Mesendoderm (in vitro differentiated cells): ENCODE measurements around the gene LRFN3.
A peak's percentile ranks its signal among the peaks of the same experiment; 100 is the strongest.

Source experiments
- DNase-seq: peaks from one replicate; pipeline ENCODE4 v3.0.0; 2013
- H2AK5ac ChIP-seq: 2 replicates; pipeline ENCODE4 v1.6.1; 2013; ENCODE audit warnings: low read length, inconsistent platforms
- H2BK120ac ChIP-seq: 2 replicates; pipeline ENCODE4 v1.6.1; 2013; ENCODE audit warnings: low read depth, mild to moderate bottlenecking, low read length, moderate library complexity, mixed read lengths
- H2BK15ac ChIP-seq: replicated peaks from 2 replicates; pipeline ENCODE4 v1.6.1; 2013; ENCODE audit warnings: low read depth, mild to moderate bottlenecking, moderate library complexity
- H2BK5ac ChIP-seq: 2 replicates; pipeline ENCODE4 v1.6.1; 2013; ENCODE audit warnings: low read length, inconsistent platforms
- H3K18ac ChIP-seq: 2 replicates; pipeline ENCODE4 v1.6.1; 2013; ENCODE audit warnings: mild to moderate bottlenecking, low read length, mixed read lengths
- H3K23ac ChIP-seq: one replicate; pipeline ENCODE4 v1.6.1; 2013; ENCODE audit warnings: low read length
- H3K27ac ChIP-seq: 2 replicates; pipeline ENCODE4 v1.5.1; 2013; ENCODE audit warnings: low read depth, mild to moderate bottlenecking, inconsistent platforms, low read length, moderate library complexity
- H3K27me3 ChIP-seq: 2 replicates; pipeline ENCODE4 v1.6.1; 2013; ENCODE audit warnings: low read length, control low read depth, mild to moderate bottlenecking, inconsistent platforms; ENCODE audit not compliant: insufficient read depth, poor library complexity
- H3K36me3 ChIP-seq: 2 replicates; pipeline ENCODE4 v1.6.1; 2013; ENCODE audit warnings: low read length, inconsistent platforms; ENCODE audit not compliant: control insufficient read depth, insufficient read depth
- H3K4ac ChIP-seq: one replicate; pipeline ENCODE4 v1.6.1; 2013; ENCODE audit warnings: low read depth, mild to moderate bottlenecking, low read length, moderate library complexity
- H3K4me1 ChIP-seq: 2 replicates; pipeline ENCODE4 v1.6.1; 2013; ENCODE audit warnings: low read depth, low read length, inconsistent platforms; ENCODE audit not compliant: control insufficient read depth
- H3K4me2 ChIP-seq: 2 replicates; pipeline ENCODE4 v1.6.1; 2013; ENCODE audit warnings: low read length
- H3K4me3 ChIP-seq: 2 replicates; pipeline ENCODE4 v1.5.1; 2013; ENCODE audit warnings: mild to moderate bottlenecking, low read length
- H3K56ac ChIP-seq: one replicate; pipeline ENCODE4 v1.6.1; 2013; ENCODE audit warnings: low read length
- H3K79me1 ChIP-seq: 2 replicates; pipeline ENCODE4 v1.6.1; 2013; ENCODE audit warnings: low read length, inconsistent platforms
- H3K79me2 ChIP-seq: 2 replicates; pipeline ENCODE4 v1.6.1; 2013; ENCODE audit warnings: mild to moderate bottlenecking, low read length; ENCODE audit not compliant: control insufficient read depth, insufficient read depth
- H3K9ac ChIP-seq: 2 replicates; pipeline ENCODE4 v1.6.1; 2013; ENCODE audit warnings: low read length, inconsistent platforms
- H4K5ac ChIP-seq: one replicate; pipeline ENCODE4 v1.6.1; 2013; ENCODE audit warnings: low read length
- H4K8ac ChIP-seq: one replicate; pipeline ENCODE4 v1.6.1; 2013; ENCODE audit warnings: low read depth, mild to moderate bottlenecking, control low read depth, low read length, moderate library complexity
- WGBS: extraction: QIAGEN DNeasy Blood & Tissue Kit; methylation state at CpG from one replicate; pipeline ENCODE4 v1.1.7; 2013; ENCODE audit warnings: low lambda C conversion rate, missing lambda C conversion rate; ENCODE audit not compliant: insufficient coverage; ENCODE audit errors: extremely low coverage; 5-methylcytosine and 5-hydroxymethylcytosine counted together

Gene LRFN3

DNA sequence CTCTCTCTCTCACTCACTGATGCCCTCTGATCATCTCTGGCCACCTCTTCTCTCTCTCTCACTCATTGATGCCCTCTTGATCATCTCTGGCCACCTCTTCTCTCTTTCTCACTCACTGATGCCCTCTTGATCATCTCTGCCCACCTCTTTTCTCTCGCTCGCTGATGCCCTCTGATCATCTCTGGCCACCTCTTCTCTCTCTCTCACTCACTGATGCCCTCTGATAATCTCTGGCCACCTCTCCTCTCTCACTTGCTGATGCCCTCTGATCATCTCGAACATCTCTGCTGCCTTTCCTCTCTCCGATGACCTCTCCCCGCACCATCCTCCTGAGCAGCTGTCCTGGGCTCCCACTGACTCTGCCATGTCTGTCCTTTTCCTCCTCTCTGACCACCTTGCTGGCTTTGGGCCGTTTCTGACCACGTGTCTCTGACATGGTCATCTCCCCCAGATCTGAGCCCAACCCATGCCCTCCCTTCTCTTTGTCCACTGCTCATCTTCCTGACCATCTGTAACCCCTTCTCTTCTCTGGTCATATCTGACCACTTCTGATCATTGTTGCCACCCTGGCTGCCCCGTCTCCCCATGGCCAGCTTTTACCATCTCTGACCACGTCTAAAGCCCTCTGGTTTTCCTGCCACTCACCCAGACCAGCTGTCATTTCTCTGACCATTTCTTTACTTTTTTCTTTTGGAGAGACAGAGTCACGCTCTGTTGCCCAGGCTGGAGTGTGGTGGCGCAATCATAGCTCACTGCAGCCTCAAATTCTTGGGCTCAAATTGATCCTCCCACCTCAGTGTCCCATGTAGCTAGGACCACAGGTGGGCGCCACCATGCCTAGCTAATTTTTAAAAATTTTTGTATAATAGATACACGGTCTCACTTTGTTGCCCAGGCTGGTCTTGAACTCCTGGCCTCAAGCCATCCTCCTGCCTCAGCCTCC, 2.4 kb downstream of the LRFN3 start:
- H3K36me3 ChIP-seq: no peaks in the 10 kb centered on the region
- H3K9ac ChIP-seq: peak overlapping the region; percentile 17
- H3K4me1 ChIP-seq: peaks cover 10% of the 10 kb centered on the region
- no CpG with 5 or more reads among the region's 13 CpGs for WGBS
- no peak overlapping the region for H3K4me3 ChIP-seq
- peaks cover 3% of the 10 kb centered on the region for H3K79me1 ChIP-seq
- no peaks in the 10 kb centered on the region for H3K27me3 ChIP-seq
- H2BK15ac ChIP-seq: no peak overlapping the region
- H3K27ac ChIP-seq: no peak overlapping the region
- no peak overlapping the region for H4K8ac ChIP-seq
- H3K23ac ChIP-seq: no peak overlapping the region
- no peak overlapping the region for H2BK120ac ChIP-seq
- peak overlapping the region; percentile 4 for H3K4me2 ChIP-seq
- H3K18ac ChIP-seq: no peak overlapping the region
- no peaks in the 10 kb centered on the region for H3K79me2 ChIP-seq
- H2AK5ac ChIP-seq: no peak overlapping the region
- H4K5ac ChIP-seq: no peak overlapping the region
- H2BK5ac ChIP-seq: no peak overlapping the region
- no peak for DNase-seq
- peak overlapping the region; percentile 73 for H3K56ac ChIP-seq
- no peak overlapping the region for H3K4ac ChIP-seq

DNA sequence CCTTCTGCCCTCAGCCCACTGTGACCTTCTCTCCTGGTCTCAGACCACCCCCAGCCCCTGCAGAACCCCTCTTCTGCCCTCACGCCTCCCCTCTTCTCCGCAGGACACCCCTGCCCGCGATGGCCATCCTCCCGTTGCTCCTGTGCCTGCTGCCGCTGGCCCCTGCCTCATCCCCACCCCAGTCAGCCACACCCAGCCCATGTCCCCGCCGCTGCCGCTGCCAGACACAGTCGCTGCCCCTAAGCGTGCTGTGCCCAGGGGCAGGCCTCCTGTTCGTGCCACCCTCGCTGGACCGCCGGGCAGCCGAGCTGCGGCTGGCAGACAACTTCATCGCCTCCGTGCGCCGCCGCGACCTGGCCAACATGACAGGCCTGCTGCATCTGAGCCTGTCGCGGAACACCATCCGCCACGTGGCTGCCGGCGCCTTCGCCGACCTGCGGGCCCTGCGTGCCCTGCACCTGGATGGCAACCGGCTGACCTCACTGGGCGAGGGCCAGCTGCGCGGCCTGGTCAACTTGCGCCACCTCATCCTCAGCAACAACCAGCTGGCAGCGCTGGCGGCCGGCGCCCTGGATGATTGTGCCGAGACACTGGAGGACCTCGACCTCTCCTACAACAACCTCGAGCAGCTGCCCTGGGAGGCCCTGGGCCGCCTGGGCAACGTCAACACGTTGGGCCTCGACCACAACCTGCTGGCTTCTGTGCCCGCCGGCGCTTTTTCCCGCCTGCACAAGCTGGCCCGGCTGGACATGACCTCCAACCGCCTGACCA, 3.3 kb downstream of the LRFN3 start:
- no peak overlapping the region for H3K9ac ChIP-seq
- peaks cover 10% of the 10 kb centered on the region for H3K4me1 ChIP-seq
- H3K4me2 ChIP-seq: no peak overlapping the region
- DNase-seq: no peak
- H3K18ac ChIP-seq: no peak overlapping the region
- peaks cover 3% of the 10 kb centered on the region for H3K79me1 ChIP-seq
- no peak overlapping the region for H4K5ac ChIP-seq
- no peak overlapping the region for H2BK120ac ChIP-seq
- H3K27me3 ChIP-seq: no peaks in the 10 kb centered on the region
- H3K23ac ChIP-seq: no peak overlapping the region
- no peak overlapping the region for H2AK5ac ChIP-seq
- no peak overlapping the region for H2BK15ac ChIP-seq
- H4K8ac ChIP-seq: no peak overlapping the region
- H2BK5ac ChIP-seq: no peak overlapping the region
- no CpG with 5 or more reads among the region's 55 CpGs for WGBS
- H3K4ac ChIP-seq: no peak overlapping the region
- H3K56ac ChIP-seq: no peak overlapping the region
- no peak overlapping the region for H3K27ac ChIP-seq
- no peaks in the 10 kb centered on the region for H3K36me3 ChIP-seq
- no peak overlapping the region for H3K4me3 ChIP-seq
- no peaks in the 10 kb centered on the region for H3K79me2 ChIP-seq

DNA sequence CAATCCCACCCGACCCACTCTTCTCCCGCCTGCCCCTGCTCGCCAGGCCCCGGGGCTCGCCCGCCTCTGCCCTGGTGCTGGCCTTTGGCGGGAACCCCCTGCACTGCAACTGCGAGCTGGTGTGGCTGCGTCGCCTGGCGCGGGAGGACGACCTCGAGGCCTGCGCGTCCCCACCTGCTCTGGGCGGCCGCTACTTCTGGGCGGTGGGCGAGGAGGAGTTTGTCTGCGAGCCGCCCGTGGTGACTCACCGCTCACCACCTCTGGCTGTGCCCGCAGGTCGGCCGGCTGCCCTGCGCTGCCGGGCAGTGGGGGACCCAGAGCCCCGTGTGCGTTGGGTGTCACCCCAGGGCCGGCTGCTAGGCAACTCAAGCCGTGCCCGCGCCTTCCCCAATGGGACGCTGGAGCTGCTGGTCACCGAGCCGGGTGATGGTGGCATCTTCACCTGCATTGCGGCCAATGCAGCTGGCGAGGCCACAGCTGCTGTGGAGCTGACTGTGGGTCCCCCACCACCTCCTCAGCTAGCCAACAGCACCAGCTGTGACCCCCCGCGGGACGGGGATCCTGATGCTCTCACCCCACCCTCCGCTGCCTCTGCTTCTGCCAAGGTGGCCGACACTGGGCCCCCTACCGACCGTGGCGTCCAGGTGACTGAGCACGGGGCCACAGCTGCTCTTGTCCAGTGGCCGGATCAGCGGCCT, 4.1 kb downstream of the LRFN3 start:
- Histone ChIP-seq H3K79me1 (peaks cover 3% of the 10 kb centered on the region), H3K27ac (no peak overlapping the region), H3K9ac (no peak overlapping the region), H3K27me3 (no peaks in the 10 kb centered on the region), H3K23ac (no peak overlapping the region), H3K4me2 (no peak overlapping the region), H3K79me2 (no peaks in the 10 kb centered on the region), H2BK5ac (no peak overlapping the region), H4K5ac (no peak overlapping the region), H2AK5ac (no peak overlapping the region), H2BK15ac (no peak overlapping the region), H4K8ac (no peak overlapping the region), H3K18ac (no peak overlapping the region), H2BK120ac (no peak overlapping the region), H3K36me3 (no peaks in the 10 kb centered on the region), H3K56ac (no peak overlapping the region), H3K4me1 (peaks cover 10% of the 10 kb centered on the region), H3K4ac (no peak overlapping the region), H3K4me3 (no peak overlapping the region)
- WGBS: no CpG with 5 or more reads among the region's 51 CpGs
- DNase-seq: no peak

DNA sequence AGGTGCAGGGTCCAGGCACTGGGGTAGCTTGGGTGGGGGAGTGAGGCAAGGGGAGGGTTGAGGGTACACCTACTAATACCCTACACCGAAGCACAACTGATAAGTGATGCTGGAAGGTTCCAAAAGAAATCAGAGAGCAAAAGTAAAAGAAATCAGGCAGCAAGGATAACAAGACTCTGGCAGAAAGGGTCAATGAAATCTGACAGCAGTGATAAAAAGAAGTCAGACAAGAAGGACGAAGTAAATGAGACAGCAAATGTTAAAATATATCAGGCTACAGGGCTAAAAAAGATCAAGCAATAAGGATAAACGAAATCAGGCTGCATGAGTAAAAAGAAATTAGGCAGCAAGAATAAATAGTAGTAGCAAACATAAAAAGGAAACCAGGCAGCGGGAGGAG, 4.7 kb downstream of the LRFN3 start:
- no peak overlapping the region for H3K23ac ChIP-seq
- H3K9ac ChIP-seq: no peak overlapping the region
- no peak overlapping the region for H4K8ac ChIP-seq
- H3K4ac ChIP-seq: no peak overlapping the region
- no peak overlapping the region for H3K4me3 ChIP-seq
- H3K27me3 ChIP-seq: no peaks in the 10 kb centered on the region
- no peak overlapping the region for H3K27ac ChIP-seq
- H4K5ac ChIP-seq: no peak overlapping the region
- H2BK120ac ChIP-seq: no peak overlapping the region
- no peak overlapping the region for H2BK15ac ChIP-seq
- peaks cover 3% of the 10 kb centered on the region for H3K79me1 ChIP-seq
- H3K4me1 ChIP-seq: peaks cover 8% of the 10 kb centered on the region
- no peak for DNase-seq
- no peaks in the 10 kb centered on the region for H3K36me3 ChIP-seq
- H3K79me2 ChIP-seq: no peaks in the 10 kb centered on the region
- no peak overlapping the region for H3K4me2 ChIP-seq
- H2AK5ac ChIP-seq: no peak overlapping the region
- H3K18ac ChIP-seq: no peak overlapping the region
- WGBS: 100% methylated on average over 1 of the region's 4 CpGs
- no peak overlapping the region for H3K56ac ChIP-seq
- H2BK5ac ChIP-seq: no peak overlapping the region

DNA sequence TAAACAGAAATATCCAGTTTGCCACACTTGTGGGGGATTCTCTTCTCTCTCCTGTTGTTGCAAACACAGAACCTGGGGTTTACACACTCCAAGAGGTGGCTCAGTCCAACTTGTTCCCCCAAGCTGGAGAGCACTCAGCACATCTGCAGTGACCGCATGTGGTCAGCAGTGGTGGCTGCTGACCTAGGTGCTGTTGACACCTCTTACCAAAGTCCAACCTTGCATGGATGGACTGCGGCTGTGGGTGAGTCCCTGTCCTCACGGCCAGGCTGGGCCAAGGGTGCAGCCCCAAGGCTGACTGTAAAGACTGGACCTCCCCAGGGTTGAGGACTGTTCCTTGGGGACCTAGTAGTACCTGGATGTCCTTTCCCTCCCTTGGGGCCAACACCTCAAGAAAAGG, 6.1 kb downstream of the LRFN3 start:
- H3K79me2 ChIP-seq: no peaks in the 10 kb centered on the region
- H3K23ac ChIP-seq: no peak overlapping the region
- no peak overlapping the region for H2AK5ac ChIP-seq
- no peak overlapping the region for H3K18ac ChIP-seq
- H3K4me1 ChIP-seq: peaks cover 3% of the 10 kb centered on the region
- no peak overlapping the region for H3K9ac ChIP-seq
- H3K36me3 ChIP-seq: no peaks in the 10 kb centered on the region
- H4K8ac ChIP-seq: no peak overlapping the region
- no peaks in the 10 kb centered on the region for H3K27me3 ChIP-seq
- no peak overlapping the region for H2BK120ac ChIP-seq
- H3K56ac ChIP-seq: no peak overlapping the region
- no peak overlapping the region for H4K5ac ChIP-seq
- H3K4me3 ChIP-seq: no peak overlapping the region
- no peak overlapping the region for H2BK15ac ChIP-seq
- no peak overlapping the region for H3K27ac ChIP-seq
- no peak for DNase-seq
- no peak overlapping the region for H3K4me2 ChIP-seq
- WGBS: no CpG with 5 or more reads among the region's 3 CpGs
- no peak overlapping the region for H2BK5ac ChIP-seq
- peaks cover 3% of the 10 kb centered on the region for H3K79me1 ChIP-seq
- no peak overlapping the region for H3K4ac ChIP-seq
